ENCODE measurements around the gene HSPA1L. TPM values are rescaled to one million over a fixed set of nuclear protein-coding genes. Genes with fewer than 3 reads are reported as not detected.
"Not testable (repeated sequence)": the region's sequence is repeated elsewhere in the genome, so short reads cannot be mapped to it uniquely, and the experiment has no call there.

The HSPA1L gene
- total and polyA plus RNA-seq, 2 donors: 1.2 to 2.4 TPM

DNA sequence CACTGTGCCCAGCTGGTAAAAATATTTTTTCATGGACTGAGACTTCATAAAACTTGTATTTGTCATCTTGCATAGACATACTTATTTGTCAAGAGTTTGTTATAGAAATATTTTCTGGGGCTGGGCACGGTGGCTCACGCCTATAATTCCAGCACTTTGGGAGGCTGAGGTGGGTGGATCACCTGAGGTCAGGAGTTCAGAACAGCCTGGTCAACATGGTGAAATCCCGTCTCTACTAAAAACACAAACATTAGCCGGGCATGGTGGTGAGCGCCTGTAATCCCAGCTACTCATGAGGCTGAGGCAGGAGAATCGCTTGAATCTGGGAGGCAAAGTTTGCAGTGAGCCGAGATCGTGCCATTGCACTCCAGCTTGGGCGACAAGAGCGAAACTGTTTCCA, 6.5 kb downstream of the HSPA1L start:
- not testable (repeated sequence) for H3K36me3 ChIP-seq (ENCODE audit: control insufficient read depth in 2 of 2, insufficient read depth in 2 of 2, low read length in 1 of 2); H3K9me3 ChIP-seq (ENCODE audit: control insufficient read depth in 2 of 2, insufficient read depth in 1 of 2, low read length in 1 of 2); DNase-seq (ENCODE audit: low read depth in 6 of 9, low spot score in 9 of 9); H3K27me3 ChIP-seq (ENCODE audit: control insufficient read depth in 2 of 2, insufficient read depth in 1 of 2, low read length in 1 of 2); H3K4me3 ChIP-seq (ENCODE audit: low read length in 2 of 2); H3K27ac ChIP-seq (ENCODE audit: low read depth in 1 of 2, low read length in 1 of 2)
- WGBS: 97% methylated on average over 10 of the region's 10 CpGs
- peaks cover 9 to 20% of the 10 kb centered on the region in 2 donors for H3K4me1 ChIP-seq (ENCODE audit: control insufficient read depth in 2 of 2, insufficient read depth in 2 of 2, low read length in 2 of 2)

DNA sequence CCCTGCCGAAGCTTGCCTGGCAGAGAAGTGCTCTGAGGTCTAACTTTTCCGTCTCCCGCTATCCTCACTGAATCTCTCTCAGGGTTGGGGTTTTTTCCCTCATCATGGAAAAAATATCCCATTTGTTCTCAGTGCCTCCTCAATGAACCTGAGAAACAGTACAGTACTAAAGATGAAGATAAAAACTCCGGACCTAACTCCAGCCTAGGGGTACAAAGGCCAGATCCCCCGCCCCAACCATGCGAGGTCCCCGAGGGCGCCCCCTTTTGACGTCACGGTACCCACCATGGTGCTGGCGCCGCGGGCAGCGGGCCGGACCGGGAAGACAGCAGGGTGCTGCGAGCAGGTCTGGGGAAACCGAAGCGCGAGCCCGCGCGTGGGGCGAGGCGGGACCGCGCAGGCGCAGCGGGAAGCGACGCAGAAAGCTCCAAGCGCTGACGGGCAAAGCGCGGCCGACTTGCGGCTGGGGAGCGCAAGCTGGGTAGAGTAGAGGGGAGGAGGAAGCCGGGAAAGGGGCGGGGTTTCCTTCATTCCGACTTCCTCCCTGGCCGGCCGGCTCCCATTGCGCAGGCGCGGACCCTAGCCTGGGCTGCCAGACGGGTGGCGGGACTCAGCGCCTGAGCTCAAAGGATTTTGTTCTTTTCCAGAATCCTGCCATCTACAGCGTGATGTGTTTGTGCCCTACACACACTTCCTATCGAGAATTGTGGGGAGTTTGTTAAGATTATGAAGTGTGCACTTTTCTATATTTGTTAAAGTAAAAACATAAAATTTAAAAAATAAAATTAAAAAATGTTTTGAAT, 8.4 kb downstream of the HSPA1L start, which contains the start of gene LSM2:
TSS of gene LSM2 (minus strand) at position 497 of the 803 bp plus-strand sequence. CDS start at position 288, 209 bp downstream.
- Histone ChIP-seq H3K36me3 (ENCODE audit: control insufficient read depth in 2 of 2, insufficient read depth in 2 of 2, low read length in 1 of 2) (peaks cover 9 to 22% of the 10 kb centered on the region in 2 donors), H3K4me1 (ENCODE audit: control insufficient read depth in 2 of 2, insufficient read depth in 2 of 2, low read length in 2 of 2) (peaks cover 6 to 17% of the 10 kb centered on the region in 2 donors), H3K9me3 (ENCODE audit: control insufficient read depth in 2 of 2, insufficient read depth in 1 of 2, low read length in 1 of 2) (no peaks in the 10 kb centered on the region), H3K27ac (ENCODE audit: low read depth in 1 of 2, low read length in 1 of 2) (peak within 1 kb of the TSS; percentile 85 to 91), H3K27me3 (ENCODE audit: control insufficient read depth in 2 of 2, insufficient read depth in 1 of 2, low read length in 1 of 2) (no peaks in the 10 kb centered on the region), H3K4me3 (ENCODE audit: low read length in 2 of 2) (peak within 1 kb of the TSS; percentile 65 to 70)
- WGBS: under 1% methylated on average over 51 of the region's 51 CpGs
- peak in 8 of 9 donors; percentile 88 to 98 (median 95) for DNase-seq (ENCODE audit: low read depth in 6 of 9, low spot score in 9 of 9)

DNA sequence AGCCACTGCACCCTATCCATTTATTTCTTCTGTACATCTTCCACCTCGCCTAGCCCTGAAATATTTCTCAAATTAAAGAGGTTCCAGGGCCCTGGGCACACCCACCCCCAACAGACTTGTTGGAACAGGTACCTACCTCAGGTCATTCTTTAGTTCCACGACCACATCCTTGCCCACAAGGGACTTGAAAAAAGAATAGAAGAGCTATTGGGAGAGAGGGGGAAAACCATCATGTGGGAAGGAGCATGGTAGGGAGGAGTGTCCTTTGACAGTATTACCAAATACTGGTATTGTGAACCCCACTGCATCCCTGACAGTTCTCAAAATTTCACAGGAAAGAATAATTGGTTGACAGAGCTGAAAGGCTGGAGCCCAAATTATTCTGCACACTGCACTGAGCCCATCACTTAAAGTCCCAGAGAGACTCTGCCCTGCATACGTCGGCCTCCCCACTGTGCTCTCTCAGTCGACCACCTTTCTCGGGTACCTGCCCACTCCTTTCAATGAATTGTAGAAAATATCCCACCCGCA, 9.1 kb downstream of the HSPA1L start:
- WGBS: 16% methylated on average over 7 of the region's 7 CpGs
- Histone ChIP-seq H3K9me3 (ENCODE audit: control insufficient read depth in 2 of 2, insufficient read depth in 1 of 2, low read length in 1 of 2) (no peaks in the 10 kb centered on the region), H3K27ac (ENCODE audit: low read depth in 1 of 2, low read length in 1 of 2) (peak overlapping the region; percentile 85 to 91), H3K4me1 (ENCODE audit: control insufficient read depth in 2 of 2, insufficient read depth in 2 of 2, low read length in 2 of 2) (peaks cover 6 to 17% of the 10 kb centered on the region in 2 donors), H3K4me3 (ENCODE audit: low read length in 2 of 2) (peak overlapping the region; percentile 65 to 70), H3K27me3 (ENCODE audit: control insufficient read depth in 2 of 2, insufficient read depth in 1 of 2, low read length in 1 of 2) (no peaks in the 10 kb centered on the region), H3K36me3 (ENCODE audit: control insufficient read depth in 2 of 2, insufficient read depth in 2 of 2, low read length in 1 of 2) (peaks cover 15 to 24% of the 10 kb centered on the region in 2 donors)
- DNase-seq (ENCODE audit: low read depth in 6 of 9, low spot score in 9 of 9): no peak

DNA sequence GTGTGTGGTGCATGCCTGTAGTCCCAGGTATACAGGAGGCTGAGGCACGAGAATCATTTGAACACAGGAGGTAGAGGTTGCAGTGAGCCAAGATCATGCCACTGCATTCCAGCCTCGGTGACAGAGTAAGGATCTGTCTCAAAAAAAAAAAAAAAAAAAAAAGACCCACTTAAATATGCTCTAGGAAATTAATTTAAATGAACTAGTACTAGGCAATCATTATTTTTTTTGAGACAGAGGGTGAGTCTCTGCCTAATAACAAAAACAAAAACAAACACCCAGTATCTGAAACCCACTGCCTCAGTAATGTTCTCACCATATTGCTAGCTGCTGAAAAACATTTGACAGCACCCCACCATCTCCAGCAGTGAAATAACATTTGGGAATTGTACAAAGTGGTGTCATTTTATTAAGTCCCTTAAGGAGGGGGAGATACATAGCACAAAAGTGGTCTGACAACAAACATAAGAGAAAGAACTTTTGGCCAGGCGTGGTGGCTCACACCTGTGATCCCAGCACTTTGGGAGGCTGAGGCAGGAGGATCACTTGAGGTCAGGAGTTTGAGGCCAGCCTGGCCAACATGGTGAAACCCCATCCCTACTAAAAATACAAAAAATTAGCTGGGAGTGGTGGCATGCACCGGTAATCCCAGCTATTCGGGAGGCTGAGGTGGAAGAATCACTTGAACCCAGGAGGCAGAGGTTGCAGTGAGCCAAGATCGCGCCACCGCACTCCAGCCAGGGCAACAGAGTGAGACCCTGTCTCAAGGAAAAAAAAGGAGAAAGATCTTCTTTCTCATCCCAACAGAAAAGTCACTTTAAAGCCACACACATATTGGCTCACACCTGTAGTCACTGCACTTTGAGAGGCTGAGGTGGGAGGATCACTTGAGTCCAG, 13.8 kb downstream of the HSPA1L start:
- not testable (repeated sequence) for H3K27ac ChIP-seq (ENCODE audit: low read depth in 1 of 2, low read length in 1 of 2); DNase-seq (ENCODE audit: low read depth in 6 of 9, low spot score in 9 of 9); H3K4me3 ChIP-seq (ENCODE audit: low read length in 2 of 2); H3K27me3 ChIP-seq (ENCODE audit: control insufficient read depth in 2 of 2, insufficient read depth in 1 of 2, low read length in 1 of 2); H3K9me3 ChIP-seq (ENCODE audit: control insufficient read depth in 2 of 2, insufficient read depth in 1 of 2, low read length in 1 of 2)
- peaks cover 16 to 24% of the 10 kb centered on the region in 2 donors for H3K36me3 ChIP-seq (ENCODE audit: control insufficient read depth in 2 of 2, insufficient read depth in 2 of 2, low read length in 1 of 2)
- 98% methylated on average over 8 of the region's 8 CpGs for WGBS
- H3K4me1 ChIP-seq (ENCODE audit: control insufficient read depth in 2 of 2, insufficient read depth in 2 of 2, low read length in 2 of 2): peaks cover 13 to 31% of the 10 kb centered on the region in 2 donors

DNA sequence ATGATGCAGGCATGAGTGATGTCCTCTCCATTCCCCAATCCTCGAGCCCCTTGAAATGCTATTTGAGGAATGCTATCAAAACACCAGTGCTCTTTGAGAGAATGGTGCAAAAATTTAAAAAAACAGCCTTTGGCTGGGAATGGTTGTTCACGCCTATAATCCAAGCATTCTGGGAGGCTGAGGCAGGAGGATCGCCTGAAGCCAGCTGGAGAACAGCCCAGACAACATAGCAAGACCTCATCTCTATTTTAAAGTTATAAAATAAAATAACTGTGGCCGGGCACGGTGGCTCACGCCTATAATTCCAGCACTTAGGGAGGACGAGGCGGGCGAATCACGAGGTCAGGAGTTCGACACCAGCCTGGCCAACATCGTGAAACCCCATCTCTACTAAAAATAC, 15.3 kb downstream of the HSPA1L start:
- Histone ChIP-seq H3K36me3 (ENCODE audit: control insufficient read depth in 2 of 2, insufficient read depth in 2 of 2, low read length in 1 of 2) (peaks cover 16 to 24% of the 10 kb centered on the region in 2 donors), H3K27me3 (ENCODE audit: control insufficient read depth in 2 of 2, insufficient read depth in 1 of 2, low read length in 1 of 2) (no peaks in the 10 kb centered on the region), H3K4me3 (ENCODE audit: low read length in 2 of 2) (no peak overlapping the region), H3K4me1 (ENCODE audit: control insufficient read depth in 2 of 2, insufficient read depth in 2 of 2, low read length in 2 of 2) (peaks cover 14 to 30% of the 10 kb centered on the region in 2 donors), H3K9me3 (ENCODE audit: control insufficient read depth in 2 of 2, insufficient read depth in 1 of 2, low read length in 1 of 2) (no peaks in the 10 kb centered on the region), H3K27ac (ENCODE audit: low read depth in 1 of 2, low read length in 1 of 2) (no peak overlapping the region)
- DNase-seq (ENCODE audit: low read depth in 6 of 9, low spot score in 9 of 9): no peak
- 97% methylated on average over 12 of the region's 12 CpGs for WGBS

DNA sequence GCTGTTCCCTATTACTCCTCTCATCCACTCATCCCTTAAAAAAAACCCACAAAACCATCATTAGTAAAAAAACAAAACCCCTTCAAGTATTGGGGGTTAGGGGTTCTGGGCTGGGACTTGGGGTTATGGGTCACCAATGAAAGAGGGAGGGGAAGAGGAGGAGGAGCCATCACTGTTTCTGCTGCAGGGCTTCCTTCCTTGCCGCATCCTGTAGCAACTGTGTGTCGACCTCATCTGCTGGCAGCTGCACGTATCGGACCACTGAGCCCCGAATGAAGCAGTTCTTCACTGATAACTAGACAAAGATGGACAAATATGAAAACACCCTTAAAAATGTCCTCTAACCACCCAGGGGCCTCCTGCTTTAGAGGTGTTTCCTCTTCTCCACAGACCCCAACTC, 17.5 kb downstream of the HSPA1L start:
- Histone ChIP-seq H3K4me1 (ENCODE audit: control insufficient read depth in 2 of 2, insufficient read depth in 2 of 2, low read length in 2 of 2) (peaks cover 16 to 38% of the 10 kb centered on the region in 2 donors), H3K27ac (ENCODE audit: low read depth in 1 of 2, low read length in 1 of 2) (peak overlapping the region; percentile 88 to 96), H3K4me3 (ENCODE audit: low read length in 2 of 2) (no peak overlapping the region), H3K9me3 (ENCODE audit: control insufficient read depth in 2 of 2, insufficient read depth in 1 of 2, low read length in 1 of 2) (peaks cover 0 to under 1% of the 10 kb centered on the region in 2 donors), H3K27me3 (ENCODE audit: control insufficient read depth in 2 of 2, insufficient read depth in 1 of 2, low read length in 1 of 2) (no peaks in the 10 kb centered on the region), H3K36me3 (ENCODE audit: control insufficient read depth in 2 of 2, insufficient read depth in 2 of 2, low read length in 1 of 2) (peaks cover 8 to 20% of the 10 kb centered on the region in 2 donors)
- DNase-seq (ENCODE audit: low read depth in 6 of 9, low spot score in 9 of 9): peak in 3 of 9 donors; percentile 58 to 84 (median 67)
- WGBS: 16% methylated on average over 5 of the region's 5 CpGs

DNA sequence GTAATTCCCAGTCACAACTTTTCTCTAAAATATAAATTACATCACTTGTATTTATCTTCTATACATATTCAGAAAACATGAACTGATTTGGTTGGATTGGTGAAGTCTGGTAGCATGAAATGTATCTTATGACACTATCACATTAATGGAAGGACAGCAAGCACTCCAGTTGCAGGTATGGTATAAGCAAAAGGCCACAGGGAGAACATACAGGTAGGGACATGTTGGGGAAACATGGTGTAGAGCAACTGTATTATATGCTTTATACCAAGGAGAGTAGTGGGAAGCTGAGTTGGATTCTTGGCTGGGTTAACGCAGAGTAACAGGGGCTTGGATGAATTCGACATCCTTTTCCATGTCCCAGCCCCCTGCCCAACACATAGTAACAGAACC, 18.1 kb downstream of the HSPA1L start:
- 93% methylated on average over 2 of the region's 2 CpGs for WGBS
- Histone ChIP-seq H3K27me3 (ENCODE audit: control insufficient read depth in 2 of 2, insufficient read depth in 1 of 2, low read length in 1 of 2) (no peaks in the 10 kb centered on the region), H3K4me3 (ENCODE audit: low read length in 2 of 2) (no peak overlapping the region), H3K9me3 (ENCODE audit: control insufficient read depth in 2 of 2, insufficient read depth in 1 of 2, low read length in 1 of 2) (peaks cover 0 to 4% of the 10 kb centered on the region in 2 donors), H3K36me3 (ENCODE audit: control insufficient read depth in 2 of 2, insufficient read depth in 2 of 2, low read length in 1 of 2) (peaks cover 9 to 26% of the 10 kb centered on the region in 2 donors), H3K27ac (ENCODE audit: low read depth in 1 of 2, low read length in 1 of 2) (peak overlapping the region in 1 of 2 donors; percentile 96), H3K4me1 (ENCODE audit: control insufficient read depth in 2 of 2, insufficient read depth in 2 of 2, low read length in 2 of 2) (peaks cover 16 to 38% of the 10 kb centered on the region in 2 donors)
- DNase-seq (ENCODE audit: low read depth in 6 of 9, low spot score in 9 of 9): no peak

DNA sequence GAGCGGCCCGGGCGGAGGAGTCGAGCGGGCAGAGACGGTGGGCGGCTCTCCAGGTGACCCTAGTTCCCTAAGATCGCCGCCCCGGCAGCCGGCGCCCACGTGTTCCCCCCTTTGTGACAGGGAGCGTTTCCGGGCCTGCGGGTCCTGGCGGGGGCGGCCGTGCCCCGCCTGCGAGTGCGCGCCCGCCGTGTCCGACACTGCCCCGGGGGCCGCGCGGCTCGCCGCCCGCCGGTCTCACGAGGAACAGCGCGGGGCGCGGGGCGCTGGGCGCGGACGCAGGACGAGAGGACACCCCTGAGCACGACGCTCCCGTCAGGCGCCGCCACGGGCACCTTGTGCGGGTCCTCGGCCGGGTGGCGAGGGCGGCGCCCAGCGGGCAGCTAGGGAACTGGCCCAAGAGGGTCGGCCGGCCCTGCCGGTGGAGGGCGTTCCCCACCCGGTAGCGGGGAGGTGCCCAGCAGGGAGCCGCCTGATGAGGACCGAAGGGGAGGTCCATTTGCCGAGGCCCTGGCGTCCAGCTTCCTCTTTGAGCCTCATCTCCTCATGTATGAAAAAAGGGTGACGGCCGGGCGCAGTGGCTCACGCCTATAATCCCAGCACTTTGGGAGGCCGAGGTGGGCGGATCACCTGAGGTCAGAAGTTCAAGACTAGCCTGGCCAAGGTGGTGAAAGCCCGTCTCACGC, 19.3 kb downstream of the HSPA1L start, which contains the start of gene VARS1:
TSS of gene VARS1 (minus strand) at position 137 of the 683 bp plus-strand sequence. CDS start 535 bp downstream, outside the sequence.
- Histone ChIP-seq H3K27ac (ENCODE audit: low read depth in 1 of 2, low read length in 1 of 2) (peak within 1 kb of the TSS; percentile 69 to 99), H3K4me3 (ENCODE audit: low read length in 2 of 2) (peak within 1 kb of the TSS; percentile 88 to 96), H3K36me3 (ENCODE audit: control insufficient read depth in 2 of 2, insufficient read depth in 2 of 2, low read length in 1 of 2) (peaks cover 11 to 30% of the 10 kb centered on the region in 2 donors), H3K9me3 (ENCODE audit: control insufficient read depth in 2 of 2, insufficient read depth in 1 of 2, low read length in 1 of 2) (peaks cover 0 to 4% of the 10 kb centered on the region in 2 donors), H3K4me1 (ENCODE audit: control insufficient read depth in 2 of 2, insufficient read depth in 2 of 2, low read length in 2 of 2) (peaks cover 16 to 38% of the 10 kb centered on the region in 2 donors), H3K27me3 (ENCODE audit: control insufficient read depth in 2 of 2, insufficient read depth in 1 of 2, low read length in 1 of 2) (no peaks in the 10 kb centered on the region)
- 3% methylated on average over 75 of the region's 75 CpGs for WGBS
- peak in 8 of 9 donors; percentile 61 to 89 (median 78) for DNase-seq (ENCODE audit: low read depth in 6 of 9, low spot score in 9 of 9)
